Stimulated activated CD4-positive, alpha-beta T cell treated with anti-CD3 and anti-CD28 coated beads, TNF-alpha, amount 100 ng/mL, for 24 hours (primary cell): ENCODE measurements around the gene RPS6KA5.
"Not testable (repeated sequence)": the region's sequence is repeated elsewhere in the genome, so short reads cannot be mapped to it uniquely, and the experiment has no call there.

Experiments used
- DNase-seq, 3 experiments: peaks; one replicate each; pipeline ENCODE4 v3.0.0-alpha.2; 2020; ENCODE audit warnings: low read depth in 3 of 3

Gene RPS6KA5

GRCh38 chr14:91067186-91067585 is 6.7 kb upstream of the RPS6KA5 start:
- DNase-seq = no peak

GRCh38 chr14:91065266-91065665 is 4.8 kb upstream of the RPS6KA5 start:
- no peak for DNase-seq

- peak in 1 of 3 experiments; percentile 12 for DNase-seq
Observed at GRCh38 chr14:91063119-91063518, 2.7 kb upstream of the RPS6KA5 start.

- DNase-seq = no peak
Observed at GRCh38 chr14:91062600-91062999, 2.2 kb upstream of the RPS6KA5 start.

- no peak for DNase-seq
Observed at GRCh38 chr14:91061056-91061887, 831 bp upstream of the RPS6KA5 start.

GRCh38 chr14:91059576-91060350 is 678 bp downstream of the RPS6KA5 start:
- peak; percentile 28 to 51 (median 28) for DNase-seq

- no peak for DNase-seq
Observed at GRCh38 chr14:91058042-91058581, 2.3 kb downstream of the RPS6KA5 start.

GRCh38 chr14:91056361-91056760 is 4.1 kb downstream of the RPS6KA5 start:
- no peak for DNase-seq

GRCh38 chr14:91055016-91055415 is 5.4 kb downstream of the RPS6KA5 start:
- DNase-seq = no peak

- DNase-seq = no peak
Observed at GRCh38 chr14:91048676-91049075, 11.8 kb downstream of the RPS6KA5 start.

- no peak for DNase-seq
Observed at GRCh38 chr14:91048265-91048664, 12.2 kb downstream of the RPS6KA5 start.

- no peak for DNase-seq
Observed at GRCh38 chr14:91047174-91047753, 13.2 kb downstream of the RPS6KA5 start.

GRCh38 chr14:91046488-91047072 is 13.9 kb downstream of the RPS6KA5 start:
- no peak for DNase-seq

GRCh38 chr14:91041450-91041849 is 19.0 kb downstream of the RPS6KA5 start:
- DNase-seq = no peak

GRCh38 chr14:91040545-91040944 is 19.9 kb downstream of the RPS6KA5 start:
- DNase-seq = no peak

- no peak for DNase-seq
Observed at GRCh38 chr14:91038439-91038838, 22.0 kb downstream of the RPS6KA5 start.

GRCh38 chr14:91036741-91037469 is 23.5 kb downstream of the RPS6KA5 start:
- no peak for DNase-seq

GRCh38 chr14:91035855-91036254 is 24.6 kb downstream of the RPS6KA5 start:
- no peak for DNase-seq

GRCh38 chr14:91034379-91034778 is 26.1 kb downstream of the RPS6KA5 start:
- DNase-seq = not testable (repeated sequence)

- DNase-seq = no peak
Observed at GRCh38 chr14:91032248-91032647, 28.2 kb downstream of the RPS6KA5 start.

GRCh38 chr14:91031666-91032065 is 28.8 kb downstream of the RPS6KA5 start:
- DNase-seq = no peak
